HG02885 (cell line): ENCODE data around the gene CD302.
A peak's percentile ranks its signal among the peaks of the same experiment; 100 is the strongest.
"Not testable (repeated sequence)": the region's sequence is repeated elsewhere in the genome, so short reads cannot be mapped to it uniquely, and the experiment has no call there.

Source experiments
- ATAC-seq: cut with Tn5 transposase; IDR thresholded peaks from one replicate; pipeline ENCODE4 v1.9.1; 2021; ENCODE audit warnings: mild to moderate bottlenecking; ENCODE audit not compliant: unreplicated experiment, poor library complexity

The CD302 gene, protein sequence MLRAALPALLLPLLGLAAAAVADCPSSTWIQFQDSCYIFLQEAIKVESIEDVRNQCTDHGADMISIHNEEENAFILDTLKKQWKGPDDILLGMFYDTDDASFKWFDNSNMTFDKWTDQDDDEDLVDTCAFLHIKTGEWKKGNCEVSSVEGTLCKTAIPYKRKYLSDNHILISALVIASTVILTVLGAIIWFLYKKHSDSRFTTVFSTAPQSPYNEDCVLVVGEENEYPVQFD

DNA sequence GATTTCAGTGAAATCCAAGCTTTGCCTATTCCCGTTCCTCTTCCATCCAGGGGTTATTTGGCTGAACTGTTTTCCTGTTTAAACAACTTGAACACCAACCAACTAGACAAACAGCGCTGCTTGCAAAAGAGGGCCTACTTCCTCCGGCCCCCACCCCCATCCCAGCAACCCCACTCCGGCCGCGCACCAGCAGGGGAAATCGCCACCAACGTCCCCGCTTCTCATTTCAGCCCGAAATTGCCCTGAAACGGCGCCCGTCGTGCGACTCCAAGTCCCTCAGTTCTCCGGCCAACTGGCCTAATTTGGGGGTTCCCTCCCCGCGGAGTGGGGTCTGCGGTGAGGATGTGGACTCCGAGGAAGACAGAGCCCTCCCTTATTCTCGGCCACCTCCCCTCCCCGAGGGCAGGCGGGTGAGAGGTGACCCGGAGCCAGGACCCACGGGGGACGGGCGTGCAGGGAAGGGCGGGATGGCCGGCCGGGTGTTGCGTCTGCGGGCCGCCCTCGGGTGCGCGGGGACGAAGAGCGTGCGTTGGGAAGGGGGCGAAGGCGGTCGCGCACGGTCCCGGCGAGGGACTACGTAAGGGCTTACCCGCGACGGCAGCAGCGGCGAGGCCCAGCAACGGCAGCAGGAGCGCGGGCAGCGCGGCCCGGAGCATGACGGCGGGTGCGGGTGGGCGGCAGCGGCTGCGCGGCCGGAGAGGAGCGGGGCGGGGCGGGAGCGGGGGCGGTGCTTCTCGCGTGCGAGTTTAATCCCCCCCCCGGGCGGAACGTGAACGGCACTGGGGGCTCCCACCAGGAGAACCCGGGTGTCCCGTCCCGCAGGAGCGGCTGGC lies at the start of gene CD302:
TSS of gene CD302 (minus strand) at position 666 of the 833 bp plus-strand sequence. CDS start at position 656, 10 bp downstream.
- peak; percentile 76 for ATAC-seq

DNA sequence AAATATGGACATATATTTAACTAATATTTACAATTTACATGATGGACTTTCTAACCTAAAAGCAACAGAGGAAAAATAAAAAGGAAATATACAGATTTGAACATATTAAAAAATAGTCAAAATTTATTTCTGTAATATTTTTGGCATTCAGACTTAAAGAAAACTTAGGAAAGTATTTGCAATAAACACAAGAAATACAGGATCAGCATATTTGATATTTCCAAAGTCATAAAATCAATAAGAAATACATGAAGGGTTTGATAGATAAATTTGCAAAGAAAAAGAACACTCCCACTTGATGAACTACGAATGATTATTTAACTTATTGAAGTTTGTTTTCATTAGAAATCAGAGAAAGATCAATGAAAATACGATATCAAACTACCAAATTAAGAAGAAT lies 48.6 kb upstream of the CD302 start:
- ATAC-seq, result no peak

DNA sequence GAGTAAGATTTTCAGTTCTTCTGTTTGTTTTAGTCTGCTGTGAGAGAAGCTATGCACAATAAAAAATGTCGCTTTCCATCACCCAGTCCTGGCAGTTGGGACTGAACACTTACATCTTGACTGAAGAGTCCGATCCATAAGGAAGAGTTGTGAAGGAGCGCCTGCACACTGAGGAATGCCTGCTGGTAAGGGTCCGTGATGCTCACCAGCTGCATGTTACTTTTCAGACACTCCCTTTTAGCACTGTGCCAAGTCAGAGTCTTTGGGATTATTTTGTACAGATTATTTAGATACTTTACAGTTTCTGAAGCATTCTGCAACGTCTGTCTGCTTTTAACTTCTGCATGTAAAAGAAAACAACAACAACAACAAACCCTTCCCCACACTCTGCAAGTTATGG lies 42.6 kb upstream of the CD302 start:
- no peak for ATAC-seq

DNA sequence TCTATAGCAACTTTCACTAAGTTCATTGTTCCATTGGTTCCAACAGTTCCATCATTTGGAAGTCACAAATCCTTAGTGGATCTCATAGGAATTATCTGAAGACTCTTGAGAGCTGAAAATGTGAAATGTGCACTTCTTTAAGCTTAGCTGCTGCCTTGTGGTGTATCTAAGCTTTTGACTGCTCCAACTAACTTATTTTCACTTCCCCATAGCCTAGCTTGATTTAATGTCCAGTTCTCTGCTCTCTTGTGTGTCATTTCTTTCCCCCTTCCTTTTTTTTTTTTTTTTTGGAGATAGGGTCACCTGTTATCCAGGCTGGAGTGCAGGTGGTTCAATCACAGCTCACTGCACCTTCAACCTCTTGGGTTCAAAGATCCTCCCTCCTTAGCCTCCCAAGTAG lies 34.9 kb upstream of the CD302 start:
- no peak for ATAC-seq

DNA sequence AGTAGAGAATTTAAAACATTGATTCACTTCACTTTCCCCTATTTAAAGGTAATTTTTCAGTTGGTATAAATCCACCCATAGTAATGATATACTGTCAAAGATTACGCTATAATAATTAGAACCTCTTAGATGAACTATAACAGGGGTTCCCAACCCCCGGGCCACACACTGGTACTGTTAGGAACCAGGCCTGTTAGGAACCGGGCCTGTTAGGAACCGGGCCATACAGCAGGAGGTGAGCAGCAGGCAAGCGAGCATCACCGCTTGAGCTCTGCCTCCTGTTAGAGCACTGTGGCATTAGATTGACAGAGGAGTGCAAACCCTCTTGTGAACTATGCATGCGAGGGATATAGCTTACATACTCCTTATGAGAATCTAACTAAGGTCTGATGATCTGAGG lies 34.0 kb upstream of the CD302 start:
- no peak for ATAC-seq

DNA sequence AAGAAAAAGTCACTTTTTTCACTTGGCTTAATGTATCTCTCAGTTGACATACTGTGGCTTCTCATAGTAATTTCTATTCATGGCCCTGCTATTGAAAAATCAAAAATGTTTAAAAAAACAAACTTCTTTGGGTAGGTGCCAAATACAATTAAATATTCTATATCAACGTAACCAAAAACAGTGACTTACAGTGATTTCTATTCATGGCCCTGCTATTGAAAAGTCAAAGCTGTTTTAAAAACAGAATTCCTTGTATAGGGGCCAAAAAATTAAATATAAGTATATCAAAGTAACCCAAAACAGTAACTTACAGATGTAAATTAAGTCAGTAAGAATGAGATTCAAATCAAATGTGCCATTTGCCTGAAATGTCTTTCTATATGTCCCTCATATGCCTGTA lies 31.4 kb upstream of the CD302 start:
- ATAC-seq, result no peak

DNA sequence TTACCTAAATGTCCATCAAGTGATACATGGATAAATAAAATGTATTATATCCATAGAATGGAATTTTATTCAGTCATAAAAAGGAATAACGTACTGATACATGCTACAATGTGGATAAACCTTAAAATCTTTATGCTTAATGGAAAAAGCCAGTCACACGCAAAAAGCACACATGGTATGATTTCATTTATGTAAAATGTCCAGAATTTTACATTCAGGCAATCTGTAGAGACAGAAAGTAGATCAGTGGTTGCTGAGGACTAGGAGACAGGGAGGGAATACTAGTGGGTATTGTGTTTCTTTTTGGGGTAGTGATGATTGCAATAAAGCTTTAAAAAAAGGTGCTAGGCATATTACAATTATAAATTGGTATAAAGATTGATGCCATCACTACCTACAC lies 30.7 kb upstream of the CD302 start:
- no peak for ATAC-seq

DNA sequence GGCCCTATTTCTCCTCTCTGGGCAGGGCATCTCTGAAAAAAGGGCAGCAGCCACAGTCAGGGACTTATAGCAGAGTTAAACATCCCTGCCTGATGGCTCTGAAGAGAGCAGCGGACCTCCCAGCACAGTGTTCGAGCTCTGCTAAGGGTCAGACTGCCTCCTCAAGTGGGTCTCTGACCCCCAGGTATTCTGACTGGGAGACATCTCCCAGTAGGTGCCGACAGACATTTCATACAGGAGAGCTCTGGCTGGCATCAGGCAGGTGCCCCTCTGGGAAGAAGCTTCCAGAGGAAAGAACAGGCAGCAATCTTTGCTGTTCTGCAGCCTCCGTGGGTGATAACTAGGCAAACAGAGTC lies 24.4 kb upstream of the CD302 start:
- ATAC-seq, result not testable (repeated sequence)

DNA sequence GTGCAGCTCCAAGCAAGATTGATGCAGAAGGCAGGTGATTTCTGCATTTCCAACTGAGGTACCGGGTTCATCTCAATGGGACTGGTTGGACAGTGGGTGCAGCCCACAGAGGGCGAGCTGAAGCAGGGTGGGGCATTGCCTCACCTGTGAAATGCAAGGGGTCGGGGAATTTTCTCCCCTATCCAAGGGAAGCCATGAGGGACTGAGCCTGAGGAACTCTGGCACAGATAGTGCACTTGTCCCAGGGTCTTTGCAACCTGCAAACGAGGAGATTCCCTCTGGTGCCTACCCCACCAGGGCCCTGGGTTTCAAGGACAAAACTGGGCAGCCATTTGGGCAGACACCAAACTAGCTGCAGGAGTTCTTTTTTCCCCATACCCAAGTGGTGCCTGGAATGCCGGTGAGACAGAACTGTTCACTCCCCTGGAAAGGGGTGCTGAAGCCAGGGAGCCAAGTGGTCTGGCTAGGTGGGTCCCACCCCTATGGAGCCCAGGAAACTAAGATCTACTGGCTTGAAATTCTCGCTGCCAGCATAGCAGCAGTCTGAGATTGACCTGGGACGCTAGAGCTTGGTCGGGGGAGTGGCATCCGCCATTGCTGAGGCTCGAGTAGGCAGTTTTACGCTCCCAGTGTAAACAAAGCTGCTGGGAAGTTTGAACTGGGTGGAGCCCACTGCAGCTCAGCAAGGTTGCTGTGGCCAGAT lies 23.9 kb upstream of the CD302 start:
- not testable (repeated sequence) for ATAC-seq

DNA sequence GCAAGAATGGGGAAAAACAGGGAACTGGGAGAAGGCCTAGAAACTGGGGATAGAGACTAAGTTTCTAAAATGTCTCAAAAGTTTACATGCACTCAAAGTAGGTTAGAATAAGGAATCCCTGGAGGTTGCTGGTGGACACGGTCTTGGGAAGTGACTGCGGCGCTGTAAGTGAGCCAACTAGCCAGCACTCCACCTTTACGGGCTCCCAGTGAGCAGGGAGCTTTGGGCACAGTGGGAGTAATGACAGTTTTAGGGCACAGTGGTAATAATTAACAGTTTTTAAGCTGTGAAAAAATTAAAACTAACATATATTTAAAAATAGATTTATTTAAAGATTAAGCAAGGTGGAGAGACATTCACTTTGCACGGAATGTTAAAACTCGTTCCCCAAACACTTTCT lies 20.9 kb upstream of the CD302 start:
- ATAC-seq, result no peak

DNA sequence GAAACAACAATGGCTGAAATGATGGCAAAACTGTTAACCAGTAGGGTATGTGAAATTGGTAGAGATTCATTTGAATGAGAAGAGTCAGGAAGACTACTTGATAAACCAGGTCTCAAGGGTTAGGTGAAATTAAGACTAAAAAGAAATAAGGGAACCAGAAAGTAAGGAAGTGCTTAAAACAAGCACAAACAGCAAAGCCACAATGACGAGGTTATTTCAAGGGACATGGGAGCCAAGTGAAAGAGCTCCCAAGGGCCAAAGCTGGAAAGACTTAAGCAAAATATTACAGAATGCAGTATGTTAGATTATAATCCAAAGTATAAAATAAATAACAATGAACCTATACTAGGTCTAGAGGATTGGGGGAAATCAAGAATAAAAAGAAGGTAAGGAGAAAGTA lies 19.3 kb upstream of the CD302 start:
- ATAC-seq, result no peak

DNA sequence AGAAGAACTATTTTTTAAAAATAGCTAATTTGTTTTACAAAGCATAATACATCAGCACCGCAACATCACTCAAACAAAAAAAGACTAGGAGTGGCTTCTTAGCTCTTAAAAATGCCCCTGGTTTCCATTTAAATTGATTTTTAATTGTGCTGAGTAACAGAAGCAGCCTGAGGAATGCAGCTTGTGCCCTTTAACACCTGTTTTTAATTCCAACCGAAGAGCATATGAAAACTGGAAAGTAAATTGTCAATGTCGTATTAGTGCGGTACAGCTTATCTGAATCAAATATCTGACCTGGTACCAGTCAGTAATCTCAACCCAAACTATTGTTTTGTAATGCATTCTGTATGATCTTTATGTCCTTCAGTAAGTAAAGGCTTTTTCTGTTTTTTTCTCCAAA lies 13.2 kb upstream of the CD302 start:
- no peak for ATAC-seq

DNA sequence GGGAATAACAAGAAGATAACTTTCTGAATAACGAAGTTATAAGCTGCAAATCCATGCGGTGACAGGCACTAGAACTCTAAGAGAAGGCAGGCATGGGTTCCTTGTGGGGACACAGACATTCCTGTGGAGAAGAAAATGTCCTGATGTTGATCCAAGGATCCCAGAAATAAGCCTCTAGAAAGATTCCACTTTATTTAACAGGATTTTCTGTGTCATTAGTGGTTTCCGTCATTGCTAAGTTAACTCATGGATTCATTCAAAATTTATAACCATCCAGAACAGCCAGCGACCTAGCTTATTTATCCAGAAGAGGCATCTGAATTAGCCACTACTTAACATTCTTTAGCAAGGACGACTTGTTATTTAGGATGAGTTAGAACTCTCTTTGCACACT lies 10.0 kb upstream of the CD302 start:
- ATAC-seq, result no peak

DNA sequence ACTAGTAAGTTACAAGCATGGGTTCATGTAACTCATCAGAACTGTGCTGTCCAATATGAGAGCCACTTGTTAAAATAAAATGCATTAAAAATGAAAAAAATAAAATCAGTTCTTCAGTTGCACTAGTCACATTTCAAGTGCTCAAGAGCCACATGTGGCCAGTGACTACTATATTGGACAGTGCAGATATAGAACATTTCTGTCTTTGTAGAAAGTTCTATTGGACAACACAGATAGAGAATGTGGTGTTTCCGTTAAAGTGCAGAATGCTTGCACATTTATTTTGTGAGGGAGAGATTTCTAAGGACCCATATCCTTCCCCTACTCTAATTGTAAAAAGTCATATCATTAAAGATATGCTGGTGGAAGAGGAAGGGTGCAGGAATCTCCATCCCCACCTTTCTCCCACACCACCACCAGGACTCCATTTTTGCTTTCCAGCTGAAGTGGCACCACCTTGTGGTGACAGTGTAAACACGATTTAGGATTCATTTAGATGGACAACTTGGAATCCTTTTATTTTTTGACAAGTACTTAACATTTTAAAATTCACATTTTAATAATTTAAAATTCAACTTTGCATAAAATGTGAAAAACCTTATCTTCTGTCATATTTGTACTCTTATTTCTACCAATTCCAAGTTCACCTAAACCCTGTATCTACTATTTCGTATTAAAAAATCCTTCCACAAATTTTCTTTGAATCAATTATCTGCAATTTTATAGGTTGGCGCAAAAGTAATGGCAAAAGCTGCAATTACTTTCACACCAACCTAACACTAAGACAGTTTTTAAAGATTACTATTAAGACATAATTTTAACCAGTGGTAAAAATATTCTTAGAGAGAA lies 9.4 kb upstream of the CD302 start:
- ATAC-seq, result no peak

DNA sequence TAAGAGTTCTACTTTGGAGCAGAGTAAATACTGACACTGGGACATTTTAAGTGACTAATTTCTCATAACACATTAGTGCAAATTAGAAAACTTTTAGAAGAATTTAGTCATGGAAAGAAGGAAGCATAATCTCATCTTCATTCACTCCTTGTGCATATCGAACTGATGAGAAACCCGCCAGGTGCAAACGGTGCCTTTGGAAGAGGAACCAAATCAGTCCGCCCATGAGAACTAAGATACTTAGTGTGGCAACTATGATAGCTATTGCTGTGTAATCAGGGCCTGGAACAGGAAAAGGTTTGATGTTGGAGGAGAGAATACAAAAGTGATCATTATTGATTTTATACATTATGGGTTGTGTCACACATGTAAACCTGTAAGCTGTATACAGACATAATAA lies 6.9 kb upstream of the CD302 start:
- ATAC-seq, result no peak

DNA sequence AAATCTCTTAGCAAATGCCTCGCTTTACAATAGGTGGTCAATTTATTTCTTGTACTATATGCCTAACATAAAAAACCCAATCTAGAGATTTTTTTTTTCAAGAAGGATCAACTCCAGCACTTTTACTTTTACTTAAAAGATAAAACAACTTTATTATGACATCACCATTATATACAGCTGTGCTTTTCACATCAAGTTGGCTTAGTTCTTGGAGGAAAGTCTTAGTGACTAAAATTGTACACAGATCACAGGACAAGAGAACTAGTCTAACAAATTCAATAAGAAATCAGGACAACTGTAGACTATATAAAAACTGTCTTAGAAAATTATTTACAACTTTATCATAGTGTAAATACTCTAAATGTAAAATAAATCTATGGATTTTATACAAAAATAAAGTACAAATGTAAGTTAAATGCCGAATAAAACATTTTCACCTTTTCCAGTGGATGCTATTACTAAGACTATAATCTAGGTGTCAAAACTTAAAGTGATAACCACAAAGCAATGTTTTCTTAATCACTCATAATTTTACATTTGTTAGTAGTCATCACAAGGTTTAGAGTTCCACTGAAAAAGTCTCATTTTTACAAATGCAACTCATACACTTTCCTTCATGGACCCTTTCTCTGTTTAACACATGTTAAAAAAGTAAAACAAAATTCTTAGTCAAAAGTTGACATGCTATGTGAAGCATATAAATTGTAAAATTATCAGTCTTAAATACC lies 5.4 kb upstream of the CD302 start:
- ATAC-seq, result no peak

DNA sequence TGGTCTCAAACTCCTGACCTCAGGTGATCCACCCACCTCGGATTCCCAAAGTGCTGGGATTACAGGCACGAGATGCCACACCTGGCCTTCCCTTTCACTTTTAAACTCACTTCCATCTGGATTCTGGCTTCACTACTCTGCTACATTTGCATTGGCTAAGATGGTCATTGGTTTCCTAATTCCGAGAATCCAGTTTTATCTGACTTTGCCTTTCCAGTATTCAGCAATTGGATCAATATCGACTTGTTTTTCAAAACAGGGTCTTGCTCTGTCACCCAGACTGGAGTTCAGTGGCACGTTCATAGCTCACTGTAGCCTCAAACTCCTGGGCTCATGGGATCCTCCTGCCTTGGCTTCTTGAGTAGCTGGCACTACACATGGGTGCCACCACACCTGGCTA lies 4.7 kb upstream of the CD302 start:
- ATAC-seq, result no peak

DNA sequence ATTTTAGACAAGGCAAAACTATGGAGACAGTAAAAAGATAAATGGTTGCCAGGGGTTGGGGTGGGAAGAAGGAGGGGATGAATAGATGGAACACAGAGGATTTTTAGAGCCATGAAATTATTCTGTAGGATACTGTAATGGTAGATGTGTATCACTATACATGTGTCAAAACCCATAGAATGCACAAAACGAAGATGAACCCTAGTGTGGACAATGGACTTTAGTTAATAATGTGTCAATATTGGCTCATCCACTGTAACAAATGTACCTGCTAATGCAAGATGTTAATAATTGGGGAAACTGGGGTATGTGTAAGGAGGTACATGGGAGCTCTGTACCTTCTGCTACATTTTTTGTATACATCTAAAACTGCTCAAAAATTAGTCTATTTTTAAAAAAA lies 1.8 kb upstream of the CD302 start:
- ATAC-seq, result no peak

DNA sequence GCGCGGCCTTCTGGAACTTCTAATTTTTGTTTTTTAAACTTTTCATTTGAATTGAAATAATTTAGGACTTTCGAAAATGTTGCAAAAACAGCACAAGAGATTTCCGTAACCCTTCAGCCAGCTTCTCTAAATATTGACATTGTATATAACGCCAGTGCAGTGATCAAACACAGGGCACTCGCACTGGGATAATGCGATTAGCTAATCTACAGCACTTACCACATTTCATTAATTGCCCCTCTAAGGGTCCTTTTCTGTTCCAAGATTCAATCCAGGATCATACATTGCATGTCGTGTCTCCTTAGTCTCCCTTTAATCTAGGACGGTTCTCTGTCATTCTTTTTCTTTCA lies 343 bp upstream of the CD302 start:
- no peak for ATAC-seq

DNA sequence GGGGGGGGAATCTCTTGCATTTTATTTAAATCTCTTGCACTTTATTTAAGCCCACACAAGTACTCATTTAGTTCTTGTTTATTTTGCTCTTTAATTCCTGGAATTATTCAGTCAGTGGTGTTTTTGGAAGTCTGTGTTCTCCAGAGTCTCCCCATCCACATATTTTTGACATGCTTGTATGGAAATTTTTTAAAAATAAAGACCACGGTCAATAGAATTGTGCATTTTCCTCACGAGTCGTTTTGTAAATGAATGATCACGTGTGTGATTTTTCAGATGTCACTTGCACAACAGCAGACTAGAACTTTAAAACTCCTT lies 824 bp downstream of the CD302 start:
- no peak for ATAC-seq
